GM23338 (cell line): ENCODE measurements around the gene SLC25A11. TPM values are rescaled to one million over a fixed set of nuclear protein-coding genes. Genes with fewer than 3 reads are reported as not detected.
A peak's percentile ranks its signal among the peaks of the same experiment; 100 is the strongest.

Experiments
- ATAC-seq: fragments of 200-7000 bp; cut with Tn5 transposase; 3 replicates; pipeline ENCODE4 v1.9.1; 2020
- DNase-seq: peaks from one replicate; pipeline ENCODE4 v3.0.0-alpha.2; 2015; ENCODE audit warnings: low spot score
- H2AFZ ChIP-seq: fragments of 200-600 bp; sonication (generic); 2 replicates; pipeline ENCODE4 v1.8.0; 2016; ENCODE audit warnings: antibody characterized with exemption, mild to moderate bottlenecking, moderate library complexity
- H3F3A ChIP-seq: fragments of 200-600 bp; sonication (generic); replicated peaks from 2 replicates; pipeline ENCODE4 v1.8.0; 2017; ENCODE audit warnings: antibody characterized with exemption, mixed run types, low read depth
- H3K27ac ChIP-seq: fragments of 200-600 bp; sonication (generic); 2 replicates; pipeline ENCODE4 v1.6.1; 2016; ENCODE audit warnings: low read depth
- H3K27me3 ChIP-seq: fragments of 200-600 bp; sonication (generic); 2 replicates; pipeline ENCODE4 v1.8.0; 2016; ENCODE audit warnings: mild to moderate bottlenecking, mixed run types, moderate library complexity; ENCODE audit not compliant: insufficient read depth
- H3K36me3 ChIP-seq: fragments of 200-600 bp; sonication (generic); 2 replicates; pipeline ENCODE4 v1.8.0; 2016; ENCODE audit warnings: mild to moderate bottlenecking; ENCODE audit not compliant: insufficient read depth
- H3K4me1 ChIP-seq: fragments of 200-600 bp; sonication (generic); 2 replicates; pipeline ENCODE4 v1.8.0; 2016; ENCODE audit warnings: mild to moderate bottlenecking, moderate library complexity; ENCODE audit not compliant: insufficient read depth
- H3K4me2 ChIP-seq: fragments of 200-600 bp; sonication (generic); 2 replicates; pipeline ENCODE4 v1.7.1; 2017; ENCODE audit warnings: mixed run types
- H3K4me3 ChIP-seq: fragments of 200-600 bp; sonication (generic); 2 replicates; pipeline ENCODE4 v1.6.1; 2016; ENCODE audit warnings: mixed run types
- H3K79me2 ChIP-seq: fragments of 200-600 bp; sonication (generic); replicated peaks from 2 replicates; pipeline ENCODE4 v1.8.0; 2017; ENCODE audit warnings: mild to moderate bottlenecking; ENCODE audit not compliant: insufficient read depth
- H3K9me2 ChIP-seq: fragments of 200-600 bp; sonication (generic); 2 replicates; pipeline ENCODE4 v1.8.0; 2017; ENCODE audit not compliant: insufficient read depth
- H4K20me1 ChIP-seq: fragments of 200-600 bp; sonication (generic); replicated peaks from 2 replicates; pipeline ENCODE4 v1.8.0; 2017; ENCODE audit warnings: mild to moderate bottlenecking; ENCODE audit not compliant: insufficient read depth
- H3K27ac Mint-ChIP-seq: 2 replicates; pipeline ENCODE4 v1.8.0; 2020; ENCODE audit warnings: inconsistent platforms, mild to moderate bottlenecking, moderate library complexity, mixed read lengths
- H3K27me3 Mint-ChIP-seq: 3 replicates; pipeline ENCODE4 v1.8.0; 2022; ENCODE audit warnings: low read depth, mild to moderate bottlenecking, moderate library complexity, mixed read lengths, inconsistent platforms; ENCODE audit not compliant: insufficient read depth, poor library complexity
- H3K36me3 Mint-ChIP-seq: 3 replicates; pipeline ENCODE4 v1.8.0; 2021; ENCODE audit warnings: low read depth, mild to moderate bottlenecking, inconsistent platforms, moderate library complexity, mixed read lengths
- H3K4me1 Mint-ChIP-seq: 3 replicates; pipeline ENCODE4 v1.8.0; 2020; ENCODE audit warnings: mild to moderate bottlenecking, inconsistent platforms, mixed read lengths
- H3K4me3 Mint-ChIP-seq: 3 replicates; pipeline ENCODE4 v1.8.0; 2021; ENCODE audit warnings: moderate library complexity, mild to moderate bottlenecking, inconsistent platforms, mixed read lengths
- H3K9me3 Mint-ChIP-seq: 3 replicates; pipeline ENCODE4 v1.8.0; 2020; ENCODE audit warnings: moderate library complexity, mild to moderate bottlenecking, inconsistent platforms, mixed read lengths
- NANOG ChIP-seq: IDR thresholded peaks from 2 replicates; pipeline ENCODE4 v1.6.1; 2016; ENCODE audit warnings: antibody characterized with exemption, borderline replicate concordance
- ZNF114 ChIP-seq: fragments of 250-450 bp; sonication (Bioruptor Pico); IDR thresholded peaks from 2 replicates; pipeline ENCODE4 v1.5.0; 2020; ENCODE audit warnings: mild to moderate bottlenecking, moderate library complexity
- polyA plus RNA-seq: library from polyadenylated mRNA; unstranded; fragments of >200 nt; fragmentation: Nextera tagmentation; extraction: Ambion mirVana; gene quantifications from 2 replicates; pipeline ENCODE4 v1.2.1, GENCODE V29; 2016
- total RNA-seq: library from RNA; depleted of rRNA; stranded (reverse); fragments of >200 nt; shearing (Covaris generic); gene quantifications from 2 replicates; pipeline ENCODE4 v1.2.3, GENCODE V29; 2014
- TF ChIP-seq, protein P1 (sequence below): fragments of 250-450 bp; sonication (Bioruptor Pico); IDR thresholded peaks from 2 replicates; pipeline ENCODE4 v1.5.0; 2020; ENCODE audit warnings: mild to moderate bottlenecking, moderate library complexity
- TF ChIP-seq, protein P2 (sequence below): IDR thresholded peaks from 2 replicates; pipeline ENCODE4 v1.6.1; 2016; ENCODE audit warnings: antibody characterized with exemption

Gene SLC25A11
- total and polyA plus RNA-seq, 2 experiments from 2014 or later = 37.8 to 73.6 TPM

GRCh38 chr17:4898351-4898750 is 41.5 kb downstream of the SLC25A11 start (continued):
- TF ChIP-seq, protein P1, sequence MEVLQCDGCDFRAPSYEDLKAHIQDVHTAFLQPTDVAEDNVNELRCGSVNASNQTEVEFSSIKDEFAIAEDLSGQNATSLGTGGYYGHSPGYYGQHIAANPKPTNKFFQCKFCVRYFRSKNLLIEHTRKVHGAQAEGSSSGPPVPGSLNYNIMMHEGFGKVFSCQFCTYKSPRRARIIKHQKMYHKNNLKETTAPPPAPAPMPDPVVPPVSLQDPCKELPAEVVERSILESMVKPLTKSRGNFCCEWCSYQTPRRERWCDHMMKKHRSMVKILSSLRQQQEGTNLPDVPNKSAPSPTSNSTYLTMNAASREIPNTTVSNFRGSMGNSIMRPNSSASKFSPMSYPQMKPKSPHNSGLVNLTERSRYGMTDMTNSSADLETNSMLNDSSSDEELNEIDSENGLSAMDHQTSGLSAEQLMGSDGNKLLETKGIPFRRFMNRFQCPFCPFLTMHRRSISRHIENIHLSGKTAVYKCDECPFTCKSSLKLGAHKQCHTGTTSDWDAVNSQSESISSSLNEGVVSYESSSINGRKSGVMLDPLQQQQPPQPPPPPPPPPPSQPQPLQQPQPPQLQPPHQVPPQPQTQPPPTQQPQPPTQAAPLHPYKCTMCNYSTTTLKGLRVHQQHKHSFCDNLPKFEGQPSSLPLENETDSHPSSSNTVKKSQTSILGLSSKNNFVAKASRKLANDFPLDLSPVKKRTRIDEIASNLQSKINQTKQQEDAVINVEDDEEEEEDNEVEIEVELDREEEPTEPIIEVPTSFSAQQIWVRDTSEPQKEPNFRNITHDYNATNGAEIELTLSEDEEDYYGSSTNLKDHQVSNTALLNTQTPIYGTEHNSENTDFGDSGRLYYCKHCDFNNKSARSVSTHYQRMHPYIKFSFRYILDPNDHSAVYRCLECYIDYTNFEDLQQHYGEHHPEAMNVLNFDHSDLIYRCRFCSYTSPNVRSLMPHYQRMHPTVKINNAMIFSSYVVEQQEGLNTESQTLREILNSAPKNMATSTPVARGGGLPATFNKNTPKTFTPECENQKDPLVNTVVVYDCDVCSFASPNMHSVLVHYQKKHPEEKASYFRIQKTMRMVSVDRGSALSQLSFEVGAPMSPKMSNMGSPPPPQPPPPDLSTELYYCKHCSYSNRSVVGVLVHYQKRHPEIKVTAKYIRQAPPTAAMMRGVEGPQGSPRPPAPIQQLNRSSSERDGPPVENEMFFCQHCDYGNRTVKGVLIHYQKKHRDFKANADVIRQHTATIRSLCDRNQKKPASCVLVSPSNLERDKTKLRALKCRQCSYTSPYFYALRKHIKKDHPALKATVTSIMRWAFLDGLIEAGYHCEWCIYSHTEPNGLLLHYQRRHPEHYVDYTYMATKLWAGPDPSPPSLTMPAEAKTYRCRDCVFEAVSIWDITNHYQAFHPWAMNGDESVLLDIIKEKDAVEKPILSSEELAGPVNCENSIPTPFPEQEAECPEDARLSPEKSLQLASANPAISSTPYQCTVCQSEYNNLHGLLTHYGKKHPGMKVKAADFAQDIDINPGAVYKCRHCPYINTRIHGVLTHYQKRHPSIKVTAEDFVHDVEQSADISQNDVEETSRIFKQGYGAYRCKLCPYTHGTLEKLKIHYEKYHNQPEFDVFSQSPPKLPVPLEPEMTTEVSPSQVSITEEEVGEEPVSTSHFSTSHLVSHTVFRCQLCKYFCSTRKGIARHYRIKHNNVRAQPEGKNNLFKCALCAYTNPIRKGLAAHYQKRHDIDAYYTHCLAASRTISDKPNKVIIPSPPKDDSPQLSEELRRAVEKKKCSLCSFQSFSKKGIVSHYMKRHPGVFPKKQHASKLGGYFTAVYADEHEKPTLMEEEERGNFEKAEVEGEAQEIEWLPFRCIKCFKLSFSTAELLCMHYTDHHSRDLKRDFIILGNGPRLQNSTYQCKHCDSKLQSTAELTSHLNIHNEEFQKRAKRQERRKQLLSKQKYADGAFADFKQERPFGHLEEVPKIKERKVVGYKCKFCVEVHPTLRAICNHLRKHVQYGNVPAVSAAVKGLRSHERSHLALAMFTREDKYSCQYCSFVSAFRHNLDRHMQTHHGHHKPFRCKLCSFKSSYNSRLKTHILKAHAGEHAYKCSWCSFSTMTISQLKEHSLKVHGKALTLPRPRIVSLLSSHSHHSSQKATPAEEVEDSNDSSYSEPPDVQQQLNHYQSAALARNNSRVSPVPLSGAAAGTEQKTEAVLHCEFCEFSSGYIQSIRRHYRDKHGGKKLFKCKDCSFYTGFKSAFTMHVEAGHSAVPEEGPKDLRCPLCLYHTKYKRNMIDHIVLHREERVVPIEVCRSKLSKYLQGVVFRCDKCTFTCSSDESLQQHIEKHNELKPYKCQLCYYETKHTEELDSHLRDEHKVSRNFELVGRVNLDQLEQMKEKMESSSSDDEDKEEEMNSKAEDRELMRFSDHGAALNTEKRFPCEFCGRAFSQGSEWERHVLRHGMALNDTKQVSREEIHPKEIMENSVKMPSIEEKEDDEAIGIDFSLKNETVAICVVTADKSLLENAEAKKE = no peak
- TF ChIP-seq NANOG = no peak
- TF ChIP-seq, protein P2, sequence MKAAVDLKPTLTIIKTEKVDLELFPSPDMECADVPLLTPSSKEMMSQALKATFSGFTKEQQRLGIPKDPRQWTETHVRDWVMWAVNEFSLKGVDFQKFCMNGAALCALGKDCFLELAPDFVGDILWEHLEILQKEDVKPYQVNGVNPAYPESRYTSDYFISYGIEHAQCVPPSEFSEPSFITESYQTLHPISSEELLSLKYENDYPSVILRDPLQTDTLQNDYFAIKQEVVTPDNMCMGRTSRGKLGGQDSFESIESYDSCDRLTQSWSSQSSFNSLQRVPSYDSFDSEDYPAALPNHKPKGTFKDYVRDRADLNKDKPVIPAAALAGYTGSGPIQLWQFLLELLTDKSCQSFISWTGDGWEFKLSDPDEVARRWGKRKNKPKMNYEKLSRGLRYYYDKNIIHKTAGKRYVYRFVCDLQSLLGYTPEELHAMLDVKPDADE = no peak

- DNase-seq (no peak), ATAC-seq (no peak)
- Histone ChIP-seq H3K9me2 (no peaks in the 10 kb centered on the region), H3K36me3 (no peaks in the 10 kb centered on the region; the same call in 1 of the 2 replicates), H3F3A (peaks cover 37% of the 10 kb centered on the region), H3K4me2 (peak overlapping the region; percentile 95; the same call in 1 of the 2 replicates), H3K27ac (no peak overlapping the region), H4K20me1 (no peaks in the 10 kb centered on the region), H3K27me3 (peaks cover 9% of the 10 kb centered on the region), H3K4me1 (0 out of 2 replicates have a peak, but pooled peaks cover 5% of the 10 kb centered on the region), H3K79me2 (no peaks in the 10 kb centered on the region), H3K4me3 (no peak overlapping the region), H2AFZ (no peak overlapping the region)
- H3K4me3 Mint-ChIP-seq = 0 out of 3 replicates have a peak overlapping the region, but pooled peaks have one; percentile 72
- H3K4me1 Mint-ChIP-seq = peaks cover 19% of the 10 kb centered on the region
- H3K9me3 Mint-ChIP-seq = no peaks in the 10 kb centered on the region
- no peak overlapping the region for H3K27ac Mint-ChIP-seq
- H3K27me3 Mint-ChIP-seq = peaks cover 30% of the 10 kb centered on the region
- peaks cover 14% of the 10 kb centered on the region; the same call in 2 of the 3 replicates for H3K36me3 Mint-ChIP-seq
- TF ChIP-seq, protein P1 = no peak
- TF ChIP-seq ZNF114 (CRISPR knock-in tag) = no peak
Observed at GRCh38 chr17:4897785-4898184, 42.1 kb downstream of the SLC25A11 start.
